ENCODE data around the gene CTRL.
A peak's percentile ranks its signal among the peaks of the same experiment; 100 is the strongest.

CTRL gene

DNA sequence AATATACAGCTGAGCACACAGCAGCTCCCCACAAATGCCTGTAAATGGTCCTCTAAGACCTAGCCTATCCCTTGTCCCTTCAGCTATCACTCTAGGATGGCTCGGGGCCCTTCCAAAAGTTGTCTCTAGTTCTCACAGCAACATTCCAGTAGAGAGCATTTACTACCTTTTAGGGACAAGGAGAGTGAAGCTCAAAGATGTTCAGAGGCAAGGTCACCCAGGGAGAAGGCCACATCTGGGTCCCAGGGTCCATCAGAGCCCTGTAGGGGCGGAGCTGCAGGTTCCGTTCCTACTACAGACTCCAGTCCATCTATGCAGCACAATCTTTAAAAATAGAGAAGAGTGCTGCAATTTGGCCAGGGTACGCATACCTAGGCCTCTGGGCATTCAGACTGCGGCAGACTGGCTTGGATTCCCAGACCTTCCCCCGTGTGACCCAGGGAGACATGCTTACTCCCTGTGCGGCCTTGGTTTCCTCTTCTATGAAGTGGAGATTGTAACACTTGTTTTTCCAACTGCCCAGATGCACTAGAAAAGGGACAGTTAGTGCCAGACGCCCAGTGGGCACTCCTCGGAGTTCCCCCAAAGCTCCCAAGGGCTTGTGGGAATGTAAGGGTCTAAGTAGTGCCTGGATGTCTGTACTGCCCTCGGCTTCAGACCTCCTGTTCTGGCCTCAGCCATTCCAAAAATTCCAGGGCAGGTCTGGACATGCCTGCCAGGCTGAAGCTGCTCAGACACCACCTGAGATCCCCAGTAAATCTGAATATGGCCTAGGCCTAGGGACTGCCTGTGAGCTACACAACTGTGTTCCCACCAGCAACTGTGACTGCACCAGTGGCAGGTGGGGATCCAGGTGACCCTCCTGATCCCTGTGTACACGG lies 34.2 kb upstream of the CTRL start:
- TF ChIP-seq, protein P1, sequence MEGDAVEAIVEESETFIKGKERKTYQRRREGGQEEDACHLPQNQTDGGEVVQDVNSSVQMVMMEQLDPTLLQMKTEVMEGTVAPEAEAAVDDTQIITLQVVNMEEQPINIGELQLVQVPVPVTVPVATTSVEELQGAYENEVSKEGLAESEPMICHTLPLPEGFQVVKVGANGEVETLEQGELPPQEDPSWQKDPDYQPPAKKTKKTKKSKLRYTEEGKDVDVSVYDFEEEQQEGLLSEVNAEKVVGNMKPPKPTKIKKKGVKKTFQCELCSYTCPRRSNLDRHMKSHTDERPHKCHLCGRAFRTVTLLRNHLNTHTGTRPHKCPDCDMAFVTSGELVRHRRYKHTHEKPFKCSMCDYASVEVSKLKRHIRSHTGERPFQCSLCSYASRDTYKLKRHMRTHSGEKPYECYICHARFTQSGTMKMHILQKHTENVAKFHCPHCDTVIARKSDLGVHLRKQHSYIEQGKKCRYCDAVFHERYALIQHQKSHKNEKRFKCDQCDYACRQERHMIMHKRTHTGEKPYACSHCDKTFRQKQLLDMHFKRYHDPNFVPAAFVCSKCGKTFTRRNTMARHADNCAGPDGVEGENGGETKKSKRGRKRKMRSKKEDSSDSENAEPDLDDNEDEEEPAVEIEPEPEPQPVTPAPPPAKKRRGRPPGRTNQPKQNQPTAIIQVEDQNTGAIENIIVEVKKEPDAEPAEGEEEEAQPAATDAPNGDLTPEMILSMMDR (IDR thresholded peaks at IDR 0.05; ENCODE audit: low read depth, low read length): no peak
- H3K4me3 ChIP-seq (ENCODE audit: low read depth, low read length): peak overlapping the region; percentile 99

DNA sequence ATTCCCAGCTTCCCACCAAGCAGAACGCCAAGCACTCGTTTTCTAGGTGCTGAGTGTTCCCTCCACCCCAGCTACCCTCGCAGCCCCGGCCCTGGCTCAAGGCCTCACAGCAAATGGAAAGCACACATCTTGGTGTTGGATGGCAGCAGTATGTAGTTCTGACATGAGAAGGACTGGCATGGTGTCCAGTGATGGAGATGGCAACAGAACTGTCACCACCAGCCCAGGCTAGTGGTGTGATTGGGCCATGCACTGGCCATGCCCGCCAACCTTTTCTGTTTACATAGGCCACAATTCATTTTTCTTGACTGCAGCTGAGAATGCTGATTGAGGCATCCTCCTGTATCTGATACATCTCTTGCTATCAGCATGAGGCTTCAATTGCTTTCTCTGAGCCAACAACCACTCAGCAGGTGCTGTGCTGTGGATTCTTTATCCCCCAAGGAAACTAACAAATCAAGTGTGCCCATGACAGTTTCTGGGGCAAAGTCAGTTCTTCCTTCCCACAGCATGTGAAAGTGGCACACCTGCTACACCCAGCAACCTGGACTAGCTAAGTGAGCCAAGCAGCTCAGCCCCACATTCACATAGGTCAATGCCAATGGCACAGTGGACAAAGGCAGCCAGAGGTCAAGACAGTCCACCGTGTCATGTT lies 32.9 kb upstream of the CTRL start:
- TF ChIP-seq, protein P1 (IDR thresholded peaks at IDR 0.05; ENCODE audit: low read depth, low read length): no peak

DNA sequence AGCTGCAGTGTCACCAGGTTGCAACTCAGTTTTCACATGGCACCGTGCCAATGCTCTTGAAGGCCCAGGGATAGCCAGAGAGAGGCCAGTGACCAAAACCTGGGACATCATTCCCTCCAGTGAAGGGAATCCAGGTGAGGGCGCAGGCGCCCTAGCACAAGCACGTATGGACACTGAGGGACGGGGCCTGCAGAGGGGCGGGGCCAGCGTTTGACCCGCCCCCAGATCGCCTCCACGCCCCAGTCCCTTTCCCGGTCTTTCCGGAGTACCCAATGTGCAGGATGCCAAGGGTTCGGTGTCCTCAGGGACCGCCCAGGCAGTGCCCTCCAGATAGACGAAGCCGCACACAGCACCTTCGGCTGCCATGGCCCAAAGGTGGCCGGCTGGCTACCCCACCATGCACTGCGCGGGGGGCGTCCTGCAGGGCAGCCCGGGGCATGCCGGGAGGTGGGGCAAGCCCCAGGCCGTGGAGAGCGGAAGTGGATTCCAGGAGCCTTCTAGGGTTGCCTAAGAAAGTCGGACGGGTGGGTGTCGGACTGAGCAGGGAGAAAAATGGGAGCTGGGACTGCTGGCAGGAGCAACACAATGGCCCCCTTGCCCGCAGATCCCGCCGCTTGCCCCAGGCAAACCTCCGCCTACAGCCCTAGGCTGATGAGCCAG lies 32.1 kb upstream of the CTRL start:
- no peak overlapping the region for H3K4me3 ChIP-seq (ENCODE audit: low read depth, low read length)
- TF ChIP-seq, protein P1 (IDR thresholded peaks at IDR 0.05; ENCODE audit: low read depth, low read length): no peak

More for the DNA sequence above, 32.9 kb upstream of the CTRL start:
- no peak overlapping the region for H3K4me3 ChIP-seq (ENCODE audit: low read depth, low read length)

DNA sequence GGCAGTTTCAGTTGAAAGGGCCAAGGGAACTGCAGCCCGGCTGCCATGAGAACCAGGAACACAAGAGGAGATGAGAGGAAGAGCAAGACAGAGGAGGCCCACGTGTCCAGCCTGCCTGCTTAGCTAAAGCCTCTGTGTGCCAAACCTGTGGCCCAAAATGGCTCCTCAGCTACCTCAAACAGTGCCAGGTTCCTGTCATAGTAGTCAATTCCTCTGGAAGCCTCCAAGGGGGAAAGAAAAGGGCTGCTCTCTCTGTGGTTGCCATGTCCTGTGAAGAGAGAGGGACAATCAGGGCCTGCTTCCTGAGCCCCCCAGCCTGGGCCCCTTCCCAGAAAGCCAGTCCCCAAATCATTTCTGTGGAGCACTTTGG lies 31.6 kb upstream of the CTRL start:
- TF ChIP-seq, protein P1 (IDR thresholded peaks at IDR 0.05; ENCODE audit: low read depth, low read length): no peak
- no peak overlapping the region for H3K4me3 ChIP-seq (ENCODE audit: low read depth, low read length)

DNA sequence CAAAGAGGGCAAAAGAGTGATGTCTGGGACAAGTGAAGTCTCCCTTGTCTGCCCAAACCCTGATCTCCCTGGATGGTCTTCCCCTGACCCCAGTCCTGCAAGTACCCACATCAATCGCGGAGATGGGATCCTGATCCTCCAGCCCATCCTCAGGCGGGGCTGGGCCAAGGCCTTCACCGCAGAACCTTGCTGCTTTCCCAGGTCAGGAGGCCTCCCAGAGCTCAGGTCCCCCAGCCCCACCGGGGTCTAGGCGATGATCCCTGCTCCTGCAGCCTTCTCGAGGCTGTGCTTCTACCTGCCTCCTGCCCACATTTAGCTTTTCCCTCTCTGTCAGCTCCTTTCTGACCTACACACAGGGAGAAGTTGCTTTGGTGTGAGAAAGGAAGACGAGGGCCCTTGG lies 30.5 kb upstream of the CTRL start:
- H3K4me3 ChIP-seq (ENCODE audit: low read depth, low read length): no peak overlapping the region
- TF ChIP-seq, protein P1 (IDR thresholded peaks at IDR 0.05; ENCODE audit: low read depth, low read length): no peak

DNA sequence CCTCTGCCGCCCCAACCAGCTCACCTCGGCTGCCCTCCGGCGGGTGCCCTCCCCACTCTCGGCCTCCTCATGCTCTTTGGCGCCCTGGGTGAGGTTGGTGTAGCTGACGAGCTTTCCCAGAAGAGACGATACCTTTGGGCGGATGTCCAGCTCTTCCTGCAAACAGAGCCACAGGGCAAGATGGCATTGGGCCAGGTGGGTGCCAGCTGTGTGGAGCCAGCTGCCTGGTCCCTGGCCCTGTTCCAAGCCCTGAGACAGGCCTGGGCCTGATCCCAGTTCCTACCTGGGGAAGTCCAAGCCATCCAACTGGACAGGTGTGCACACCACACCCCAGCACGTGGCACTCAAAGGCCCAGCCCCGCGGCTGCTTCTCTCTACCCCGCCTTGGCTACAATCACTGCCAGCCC lies 29.9 kb upstream of the CTRL start:
- H3K4me3 ChIP-seq (ENCODE audit: low read depth, low read length): no peak overlapping the region
- TF ChIP-seq, protein P1 (IDR thresholded peaks at IDR 0.05; ENCODE audit: low read depth, low read length): no peak
